Motor neuron (in vitro differentiated cells): ENCODE measurements around the gene KLRF1. TPM values are rescaled to one million over a fixed set of nuclear protein-coding genes. Genes with fewer than 3 reads are reported as not detected.
"Not testable (repeated sequence)": the region's sequence is repeated elsewhere in the genome, so short reads cannot be mapped to it uniquely, and the experiment has no call there.

Experiments
- ATAC-seq, 8 experiments: fragments of 200-7000 bp; cut with Tn5 transposase; replicated peaks in 6 of 8; 2 replicates each; pipeline ENCODE4 v1.8.0; 2021; ENCODE audit warnings: mild to moderate bottlenecking in 8 of 8, moderate library complexity in 8 of 8
- H3K27ac ChIP-seq, 2 donors: fragments of 250-450 bp; sonication (Bioruptor Pico); 2 replicates each; pipeline ENCODE4 v1.9.0; 2021; ENCODE audit warnings: antibody characterized with exemption in 2 of 2, mild to moderate bottlenecking in 2 of 2, moderate library complexity in 1 of 2
- H3K4me1 ChIP-seq, 2 donors: fragments of 250-450 bp; sonication (Bioruptor Pico); replicated peaks in 1 of 2; 2 replicates each; pipeline ENCODE4 v1.6.1; 2021; ENCODE audit warnings: antibody characterized with exemption in 2 of 2, mild to moderate bottlenecking in 2 of 2, moderate library complexity in 1 of 2
- H3K4me3 ChIP-seq, 5 donors: fragments of 250-450 bp; sonication (Bioruptor Pico); 2 replicates each; pipeline ENCODE4 v1.9.0; 2021; ENCODE audit warnings: antibody characterized with exemption in 5 of 5, mild to moderate bottlenecking in 5 of 5, moderate library complexity in 4 of 5
- WGBS, 10 experiments: fragments of 450-650 bp; shearing (Covaris generic); methylation state at CpG; one replicate each; pipeline ENCODE4 v1.0.0; 2022; 5-methylcytosine and 5-hydroxymethylcytosine counted together
- in situ Hi-C, 9 experiments: fragments of 400-800 bp; cut with MboI; loops; one replicate each; pipeline ENCODE4 v1.15.0; 2021; ENCODE audit warnings: low sequenced_read_pairs in 9 of 9, low pct_unique_long_range_greater_than_20kb in 2 of 9; ENCODE audit not compliant: unreplicated experiment in 9 of 9
- total RNA-seq, 8 experiments: library from RNA; unstranded; fragments of 300-600 nt; gene quantifications; 2 replicates each; pipeline versions ENCODE4 v1.2.3 to v1.2.4, GENCODE V29; 2022

The KLRF1 gene
- total RNA-seq, 8 experiments from 2014 or later: 0.11 to 3.5 (median 0.38) TPM; not detected in 3

DNA sequence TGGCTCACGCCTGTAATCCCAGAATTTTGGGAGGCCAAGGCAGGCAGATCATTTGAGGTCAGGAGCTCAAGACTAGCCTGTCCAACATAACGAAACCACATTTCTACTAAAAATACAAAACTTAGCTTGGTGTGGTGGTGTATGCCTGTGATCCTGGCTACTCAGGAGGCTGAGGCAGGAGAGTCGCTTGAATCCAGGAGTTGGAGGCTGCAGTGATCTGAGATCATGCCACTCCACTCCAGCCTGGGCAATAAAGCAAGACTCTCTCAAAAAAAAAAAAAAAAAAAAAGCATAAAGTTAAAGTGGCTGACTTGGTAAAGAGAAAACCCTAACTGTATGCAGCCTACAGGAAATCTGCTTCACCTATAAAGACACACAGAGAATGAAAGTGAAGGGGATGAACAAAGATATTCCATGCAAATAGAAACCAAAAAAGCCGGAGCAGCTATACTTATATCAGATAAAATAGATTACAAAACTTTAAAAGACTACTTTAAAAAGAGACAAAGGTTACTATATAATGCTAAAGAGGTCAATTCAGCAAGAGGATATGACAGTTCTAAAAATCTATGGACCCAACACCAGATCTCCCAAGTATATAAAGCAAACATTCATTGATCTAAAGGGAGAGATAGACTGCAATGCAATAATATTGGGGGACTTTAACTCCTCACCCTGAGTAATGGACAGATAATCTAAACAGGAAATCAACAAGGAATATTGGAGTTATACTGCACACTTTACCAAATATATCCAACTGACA is 37.8 kb downstream of the KLRF1 start:
- 49 to 100% (median 89%) methylated on average over 1 to 4 of the region's 4 CpGs; no CpG with 5 or more reads in 1 of the 10 experiments for WGBS, 10 experiments
- in situ Hi-C loops: loop anchor here in 1 of 9 experiments (10.0 kb wide), 1 partner anchor 50 kb away; no protein-coding TSS in a partner anchor
- Histone ChIP-seq H3K4me3 (no peak overlapping the region), H3K27ac (no peak overlapping the region), H3K4me1 (peaks cover 0 to 2% of the 10 kb centered on the region in 2 donors)
- ATAC-seq: peak in 1 of 8 experiments; percentile 19

DNA sequence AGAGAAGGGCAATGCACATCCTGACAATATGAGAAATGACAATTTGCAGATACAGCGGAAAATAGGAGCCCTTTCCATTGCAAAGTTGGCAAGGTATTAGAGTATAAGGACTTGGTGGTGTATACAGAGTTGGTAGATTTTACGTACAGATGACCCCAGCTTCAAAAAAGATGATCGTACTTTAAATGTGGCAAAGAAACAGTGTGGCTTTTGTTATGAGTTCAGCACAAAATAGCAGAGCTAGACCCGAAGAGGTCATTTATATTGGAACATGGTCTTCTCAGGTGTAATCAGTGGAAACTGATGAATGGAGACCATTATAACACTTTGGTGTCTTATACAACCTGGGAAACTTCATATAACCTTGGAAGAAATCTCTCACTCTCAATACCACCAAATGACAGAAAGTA is 39.6 kb downstream of the KLRF1 start:
- peaks cover 0 to 2% of the 10 kb centered on the region in 2 donors for H3K4me1 ChIP-seq
- H3K27ac ChIP-seq: no peak overlapping the region
- no peak for ATAC-seq
- no peak overlapping the region for H3K4me3 ChIP-seq
- 0 to 100% (median 92%) methylated on average over 1 to 4 of the region's 4 CpGs for WGBS, 10 experiments
- in situ Hi-C loops: loop anchor here in 1 of 9 experiments (10.0 kb wide), 1 partner anchor 52 kb away; no protein-coding TSS in a partner anchor

DNA sequence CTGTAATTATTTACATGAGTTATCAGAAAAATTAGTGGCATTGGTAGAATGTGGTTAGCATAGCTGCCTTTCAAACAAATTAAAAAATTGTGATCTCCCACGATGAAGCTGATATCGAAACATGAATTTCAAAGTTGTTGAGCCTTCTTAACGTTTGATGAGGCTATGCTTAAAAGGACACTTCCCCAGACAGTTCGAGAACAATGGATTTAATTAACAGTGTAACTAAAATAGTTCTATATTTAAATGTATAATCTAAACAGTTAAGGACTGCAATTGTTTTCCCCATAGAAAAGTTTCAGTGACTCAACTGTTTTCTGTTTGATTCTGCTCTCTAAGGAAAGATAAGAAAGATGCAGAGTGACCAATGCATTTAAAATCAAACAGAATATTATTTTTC is 40.2 kb downstream of the KLRF1 start:
- no peak overlapping the region for H3K27ac ChIP-seq
- WGBS, 10 experiments: 0 to 83% (median 72%) methylated on average over 2 to 4 of the region's 4 CpGs
- no peak overlapping the region for H3K4me3 ChIP-seq
- ATAC-seq: no peak
- H3K4me1 ChIP-seq: peaks cover 0 to 2% of the 10 kb centered on the region in 2 donors
- in situ Hi-C loops: loop anchor here in 1 of 9 experiments (10.0 kb wide), 1 partner anchor 53 kb away; no protein-coding TSS in a partner anchor

DNA sequence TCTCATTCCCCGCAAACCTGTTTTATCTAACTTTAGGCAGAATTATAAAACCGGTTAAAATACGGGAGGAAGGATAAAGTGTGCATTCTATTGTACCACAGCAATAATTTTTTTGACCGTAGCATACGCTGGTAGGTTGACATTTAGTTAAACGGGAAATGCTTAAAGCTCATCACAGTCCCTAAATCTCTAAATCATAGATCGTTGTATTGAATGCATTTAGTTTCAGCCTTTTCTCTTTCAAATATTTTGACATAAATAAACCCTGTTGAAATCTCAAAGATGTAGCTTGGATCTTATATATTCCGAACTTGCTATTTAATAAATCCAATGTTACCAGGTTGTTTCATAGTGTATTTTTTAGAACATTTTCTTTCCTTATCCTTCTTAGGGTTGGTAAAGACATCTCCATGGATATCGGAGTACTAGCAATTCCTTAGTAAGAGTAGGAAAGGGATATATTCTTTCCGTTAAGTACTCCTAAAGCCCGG is 41.1 kb downstream of the KLRF1 start:
- peaks cover 0 to 2% of the 10 kb centered on the region in 2 donors for H3K4me1 ChIP-seq
- H3K4me3 ChIP-seq: no peak overlapping the region
- no peak overlapping the region for H3K27ac ChIP-seq
- no peak for ATAC-seq
- WGBS, 10 experiments: 0 to 100% (median 92%) methylated on average over 2 to 11 of the region's 11 CpGs
- in situ Hi-C loops: loop anchor here in 1 of 9 experiments (10.0 kb wide), 1 partner anchor 54 kb away; no protein-coding TSS in a partner anchor

DNA sequence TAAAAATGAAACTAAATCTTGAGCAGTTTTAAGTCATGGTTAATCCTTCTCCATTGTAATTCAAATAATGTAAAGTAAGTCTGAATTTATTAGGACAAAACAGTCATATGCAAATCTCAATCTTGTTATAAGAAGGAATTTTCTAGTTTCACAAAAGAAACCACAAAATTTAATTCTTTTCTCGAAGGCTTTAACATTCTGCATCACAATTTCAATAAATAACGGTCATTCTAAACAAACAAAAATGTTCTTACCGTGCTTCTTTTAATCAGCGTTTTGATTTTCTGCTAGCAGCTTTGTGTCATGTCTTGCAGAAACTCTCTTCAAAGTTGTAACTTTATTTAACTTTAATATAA is 41.6 kb downstream of the KLRF1 start:
- H3K4me3 ChIP-seq: no peak overlapping the region
- no peak for ATAC-seq
- in situ Hi-C loops: loop anchor here in 1 of 9 experiments (10.0 kb wide), 1 partner anchor 54 kb away; no protein-coding TSS in a partner anchor
- H3K27ac ChIP-seq: no peak overlapping the region
- WGBS, 10 experiments: 0 to 92% (median 71%) methylated on average over 3 to 4 of the region's 4 CpGs; no CpG with 5 or more reads in 1 of the 10 experiments
- H3K4me1 ChIP-seq: peaks cover 0 to 2% of the 10 kb centered on the region in 2 donors

DNA sequence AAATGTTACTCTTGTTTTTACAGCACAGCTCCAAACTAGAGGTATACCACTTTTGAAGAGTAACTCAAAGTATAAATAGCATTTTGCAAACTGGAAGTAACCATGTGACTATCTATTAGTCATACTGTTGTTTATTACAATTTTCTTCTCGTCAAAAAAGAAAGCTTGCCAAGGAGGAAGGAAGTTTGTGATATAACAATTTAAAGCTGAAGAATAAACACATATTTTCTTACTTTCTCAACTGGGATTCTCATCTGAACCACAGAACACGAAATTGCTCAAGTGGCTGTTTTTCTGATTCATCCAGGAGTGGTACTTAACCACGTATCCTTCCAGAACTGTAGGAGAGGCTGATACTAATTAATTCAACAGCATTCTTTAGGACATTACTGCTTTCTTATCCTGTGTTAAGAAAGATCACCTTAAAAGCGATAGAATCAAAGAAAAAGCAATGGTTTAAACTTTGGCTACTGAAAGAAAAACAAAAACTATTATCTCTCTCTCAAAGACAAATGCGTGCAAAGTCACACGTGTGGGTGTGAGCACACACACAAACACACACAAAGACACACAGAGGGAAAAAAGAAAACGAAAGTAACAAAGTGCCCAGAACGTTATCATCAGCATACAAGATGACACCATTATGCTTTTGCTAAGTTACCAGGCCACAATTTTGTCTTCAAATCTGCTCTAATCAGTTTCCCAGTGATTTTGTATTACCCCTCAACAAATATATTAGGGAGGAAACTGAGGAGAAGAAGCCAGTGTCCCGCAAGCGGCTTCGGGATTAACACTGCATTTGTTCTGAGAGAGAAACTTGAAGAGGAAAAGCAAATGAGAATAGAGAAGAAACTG is 42.3 kb downstream of the KLRF1 start, which contains the start of gene CLEC2B:
Gene CLEC2B (minus strand): TSS at position 48 of the 855 bp plus-strand sequence.
- H3K4me1 ChIP-seq: peaks cover 0 to 2% of the 10 kb centered on the region in 2 donors
- no peak within 1 kb of the TSS for H3K27ac ChIP-seq
- H3K4me3 ChIP-seq: no peak within 1 kb of the TSS
- in situ Hi-C loops: loop anchor here in 1 of 9 experiments (10.0 kb wide), 1 partner anchor 55 kb away; no protein-coding TSS in a partner anchor
- 0 to 91% (median 71%) methylated on average over 4 to 10 of the region's 11 CpGs for WGBS, 10 experiments
- peak in 3 of 8 experiments; percentile 65 to 86 (median 84) for ATAC-seq

DNA sequence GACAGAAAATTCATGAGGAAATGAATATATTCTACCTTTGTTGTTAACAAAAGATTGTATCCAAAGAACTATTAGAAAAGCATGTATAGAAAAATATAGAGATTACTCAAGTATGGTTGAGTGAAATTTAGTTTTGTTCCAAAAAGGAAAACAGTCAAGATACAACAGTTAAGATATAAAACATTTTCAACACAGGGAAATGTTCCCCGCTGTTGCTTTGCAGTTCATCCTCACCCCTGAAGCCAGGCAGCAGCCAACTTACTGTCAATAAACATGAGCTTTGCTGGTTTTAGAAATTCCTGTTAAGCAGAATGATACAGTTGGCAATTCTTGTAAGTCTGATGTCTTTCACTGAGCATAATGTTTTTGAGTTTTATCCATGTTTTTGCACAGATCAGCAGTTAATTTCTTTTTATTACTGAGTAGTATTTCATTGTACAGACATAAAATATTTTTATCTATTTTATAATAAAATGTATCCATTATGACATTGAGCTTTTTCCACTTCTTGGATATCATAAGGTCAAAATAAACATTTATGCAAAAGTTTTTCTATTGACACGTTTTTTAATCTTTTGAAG is 43.1 kb downstream of the KLRF1 start:
- peaks cover 0 to 2% of the 10 kb centered on the region in 2 donors for H3K4me1 ChIP-seq
- H3K27ac ChIP-seq: no peak overlapping the region
- WGBS, 10 experiments: 23 to 100% (median 82%) methylated on average over 1 to 2 of the region's 2 CpGs
- in situ Hi-C loops: no loop called here
- H3K4me3 ChIP-seq: no peak overlapping the region
- peak in 1 of 8 experiments; percentile 25 for ATAC-seq

DNA sequence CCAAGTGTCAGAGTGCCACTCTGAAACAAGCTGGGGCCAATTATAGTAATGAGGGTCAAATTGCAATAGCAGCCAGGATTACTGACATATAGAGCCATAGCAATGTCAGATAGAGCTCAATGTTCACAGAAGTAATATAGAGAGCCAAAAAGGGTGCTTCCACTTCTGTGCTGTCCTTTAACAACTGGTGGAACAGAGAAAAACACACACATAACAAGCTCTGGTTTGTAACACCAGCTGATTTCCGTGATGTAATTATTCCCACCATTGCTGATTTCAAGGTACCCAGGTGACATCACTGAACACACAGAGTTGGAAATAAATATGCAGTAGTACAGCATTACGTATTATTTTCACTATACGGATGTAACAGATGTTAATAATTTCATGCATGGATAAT is 44.9 kb downstream of the KLRF1 start:
- Histone ChIP-seq H3K27ac (no peak overlapping the region), H3K4me3 (no peak overlapping the region), H3K4me1 (peaks cover 0 to 2% of the 10 kb centered on the region in 2 donors)
- WGBS, 10 experiments: 58 to 100% (median 86%) methylated on average over 1 to 3 of the region's 3 CpGs; no CpG with 5 or more reads in 1 of the 10 experiments
- no peak for ATAC-seq
- in situ Hi-C loops: no loop called here

DNA sequence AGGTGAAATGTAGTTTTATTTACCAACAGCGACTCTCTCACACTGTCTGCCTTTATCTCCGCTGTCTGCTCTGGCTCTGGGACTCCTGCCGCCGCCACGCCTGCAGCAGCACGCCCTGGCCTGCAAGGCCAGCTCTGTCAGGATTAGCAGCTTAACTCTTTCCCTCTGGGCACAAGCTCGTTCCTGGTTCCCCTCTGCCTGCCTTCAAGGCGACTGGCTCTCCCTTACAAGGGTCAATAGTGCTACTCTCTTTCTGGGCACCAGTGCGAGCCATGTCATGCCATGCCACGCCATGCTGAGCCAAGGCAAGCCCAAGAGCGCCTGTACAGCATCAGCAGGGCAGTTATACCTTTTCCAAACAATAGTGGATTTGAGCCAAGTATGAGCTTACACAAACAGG is 45.5 kb downstream of the KLRF1 start:
- no peak for ATAC-seq
- Histone ChIP-seq H3K27ac (no peak overlapping the region), H3K4me1 (peaks cover 0 to 2% of the 10 kb centered on the region in 2 donors), H3K4me3 (no peak overlapping the region)
- in situ Hi-C loops: no loop called here
- WGBS, 10 experiments: 60 to 100% (median 91%) methylated on average over 1 to 10 of the region's 11 CpGs; no CpG with 5 or more reads in 2 of the 10 experiments

DNA sequence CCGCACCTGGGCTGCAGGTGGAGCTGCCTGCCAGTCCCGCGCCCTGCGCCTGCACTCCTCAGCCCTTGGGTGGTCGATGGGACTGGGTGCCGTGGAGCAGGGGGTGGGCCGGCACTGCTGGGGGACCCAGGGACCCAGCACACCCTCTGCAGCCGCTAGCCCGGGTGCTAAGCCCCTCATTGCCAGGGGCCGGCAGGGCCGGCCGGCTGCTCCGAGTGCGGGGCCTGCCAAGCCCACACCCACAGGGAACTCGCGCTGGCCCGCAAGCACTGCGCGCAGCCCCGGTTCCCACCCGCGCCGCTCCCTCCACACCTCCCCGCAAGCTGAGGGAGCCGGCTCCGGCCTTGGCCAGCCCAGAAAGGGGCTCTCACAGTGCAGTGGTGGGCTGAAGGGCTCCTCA is 48.8 kb downstream of the KLRF1 start:
- in situ Hi-C loops, H3K4me1 ChIP-seq, H3K27ac ChIP-seq, H3K4me3 ChIP-seq, ATAC-seq: not testable (repeated sequence)
- WGBS, 10 experiments: 100% methylated on average over 2 of the region's 26 CpGs; no CpG with 5 or more reads in 9 of the 10 experiments

DNA sequence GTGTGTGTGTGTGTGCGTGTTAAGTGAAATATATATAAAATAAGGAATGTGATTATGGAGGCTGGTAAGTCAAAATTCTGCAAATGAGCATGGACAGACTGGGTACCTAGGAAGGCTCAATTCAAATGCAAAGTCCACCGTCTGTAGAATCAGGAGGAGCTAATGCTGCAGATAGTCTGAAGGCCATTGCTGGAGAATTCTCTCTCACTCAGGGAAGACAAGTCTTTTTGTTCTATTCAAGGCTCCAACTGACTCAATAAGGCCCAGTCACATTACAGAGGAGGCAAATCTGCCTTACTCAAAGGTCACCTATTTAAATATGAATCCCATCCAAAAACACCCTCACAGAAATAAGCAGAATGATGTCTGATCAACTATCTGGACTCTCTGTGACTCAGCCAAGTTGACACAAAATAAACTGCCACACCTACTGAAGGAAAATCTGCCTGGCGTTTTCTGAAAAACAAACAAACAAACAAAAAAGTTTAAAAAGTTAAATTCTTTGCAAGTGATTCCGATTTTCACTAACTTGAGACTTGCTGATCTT is 53.3 kb downstream of the KLRF1 start:
- 41 to 87% (median 67%) methylated on average over 3 to 4 of the region's 4 CpGs; no CpG with 5 or more reads in 2 of the 10 experiments for WGBS, 10 experiments
- H3K4me1 ChIP-seq: peaks cover 0 to 3% of the 10 kb centered on the region in 2 donors
- in situ Hi-C loops: no loop called here
- ATAC-seq: peak in 3 of 8 experiments; percentile 9 to 61 (median 40)
- no peak overlapping the region for H3K4me3 ChIP-seq
- H3K27ac ChIP-seq: no peak overlapping the region

DNA sequence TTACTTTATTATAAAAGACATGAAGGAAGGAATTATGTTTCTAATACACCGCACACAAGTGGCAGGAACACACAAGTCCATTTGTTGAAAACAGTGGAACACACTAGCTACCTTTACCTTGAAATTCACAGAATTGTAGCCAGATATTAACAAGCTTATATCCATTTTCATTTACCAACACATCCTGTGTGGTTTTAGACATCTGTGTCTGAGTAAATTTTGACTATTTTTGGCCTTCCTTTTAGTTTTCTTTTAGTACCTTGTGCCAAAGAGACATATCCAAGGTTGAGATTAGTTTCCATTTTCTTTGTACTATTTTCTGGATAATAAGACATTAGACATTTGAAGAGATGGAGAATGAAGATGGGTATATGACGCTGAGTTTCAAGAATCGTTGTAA is 54.0 kb downstream of the KLRF1 start, which contains the start of gene KLRF2:
Gene KLRF2 (plus strand): TSS at position 244 of the 400 bp plus-strand sequence. CDS start 107 bp downstream, at position 351.
- 58 to 100% (median 93%) methylated on average over 1 to 3 of the region's 3 CpGs for WGBS, 10 experiments
- peaks cover 0 to 3% of the 10 kb centered on the region in 2 donors for H3K4me1 ChIP-seq
- no peak within 1 kb of the TSS for H3K27ac ChIP-seq
- in situ Hi-C loops: no loop called here
- no peak for ATAC-seq
- H3K4me3 ChIP-seq: no peak within 1 kb of the TSS
